ENCODE measurements around the gene ABCF2.

The ABCF2 gene

DNA sequence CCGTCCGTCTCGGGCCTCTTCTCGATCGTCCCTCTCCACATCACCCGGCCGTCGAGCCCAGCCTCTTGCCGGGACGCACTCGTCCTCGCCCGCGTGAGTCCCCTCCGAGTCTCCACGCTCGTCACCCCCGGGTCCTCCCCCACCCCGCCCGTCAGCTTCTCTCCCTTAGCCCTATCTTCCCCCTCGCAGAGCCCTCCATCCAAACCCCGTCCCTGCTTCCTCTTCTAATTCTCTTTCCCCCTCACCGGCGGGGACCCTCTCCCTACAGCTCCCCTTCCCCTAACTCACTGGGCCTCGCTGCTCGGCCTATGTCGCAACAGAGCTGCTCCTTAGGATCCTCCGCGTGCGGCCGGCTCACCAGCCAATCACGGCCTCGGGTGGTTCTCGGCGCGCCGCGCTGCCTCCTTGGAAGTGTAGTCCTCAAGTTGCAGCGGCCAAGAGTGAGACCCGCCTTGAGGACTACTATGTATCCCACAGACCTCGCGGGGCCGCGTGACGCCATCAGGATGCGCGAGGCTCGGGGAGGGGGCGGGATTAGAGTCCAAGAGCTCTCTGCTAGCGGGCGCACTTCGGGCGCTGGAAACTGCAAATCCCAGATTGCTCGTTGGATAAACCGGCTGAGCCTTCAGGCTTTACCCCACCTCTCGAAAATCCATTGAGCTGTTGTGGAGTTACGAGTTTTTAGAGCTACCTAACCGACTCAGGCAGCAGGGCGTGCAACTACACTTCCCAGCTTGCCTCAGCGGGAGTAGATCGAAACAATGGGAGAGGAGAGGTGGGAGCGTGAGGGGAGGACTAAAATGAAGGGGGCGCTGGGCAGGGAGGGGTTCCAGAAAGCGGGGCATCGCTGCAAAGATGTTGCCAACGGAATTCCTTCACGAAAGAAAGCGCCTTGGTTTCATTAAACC, at the start of gene ABCF2:
Gene ABCF2, minus strand, starts transcription at position 331 of the 908 bp plus-strand sequence. CDS start 747 bp downstream, outside the sequence.
- H3K4me3 ChIP-seq (ENCODE audit: low read depth, low read length): peak within 1 kb of the TSS; percentile 87
- TF ChIP-seq, protein P1, sequence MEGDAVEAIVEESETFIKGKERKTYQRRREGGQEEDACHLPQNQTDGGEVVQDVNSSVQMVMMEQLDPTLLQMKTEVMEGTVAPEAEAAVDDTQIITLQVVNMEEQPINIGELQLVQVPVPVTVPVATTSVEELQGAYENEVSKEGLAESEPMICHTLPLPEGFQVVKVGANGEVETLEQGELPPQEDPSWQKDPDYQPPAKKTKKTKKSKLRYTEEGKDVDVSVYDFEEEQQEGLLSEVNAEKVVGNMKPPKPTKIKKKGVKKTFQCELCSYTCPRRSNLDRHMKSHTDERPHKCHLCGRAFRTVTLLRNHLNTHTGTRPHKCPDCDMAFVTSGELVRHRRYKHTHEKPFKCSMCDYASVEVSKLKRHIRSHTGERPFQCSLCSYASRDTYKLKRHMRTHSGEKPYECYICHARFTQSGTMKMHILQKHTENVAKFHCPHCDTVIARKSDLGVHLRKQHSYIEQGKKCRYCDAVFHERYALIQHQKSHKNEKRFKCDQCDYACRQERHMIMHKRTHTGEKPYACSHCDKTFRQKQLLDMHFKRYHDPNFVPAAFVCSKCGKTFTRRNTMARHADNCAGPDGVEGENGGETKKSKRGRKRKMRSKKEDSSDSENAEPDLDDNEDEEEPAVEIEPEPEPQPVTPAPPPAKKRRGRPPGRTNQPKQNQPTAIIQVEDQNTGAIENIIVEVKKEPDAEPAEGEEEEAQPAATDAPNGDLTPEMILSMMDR (IDR thresholded peaks at IDR 0.05; ENCODE audit: borderline replicate concordance, insufficient read depth, low read depth, low read length): no peak

DNA sequence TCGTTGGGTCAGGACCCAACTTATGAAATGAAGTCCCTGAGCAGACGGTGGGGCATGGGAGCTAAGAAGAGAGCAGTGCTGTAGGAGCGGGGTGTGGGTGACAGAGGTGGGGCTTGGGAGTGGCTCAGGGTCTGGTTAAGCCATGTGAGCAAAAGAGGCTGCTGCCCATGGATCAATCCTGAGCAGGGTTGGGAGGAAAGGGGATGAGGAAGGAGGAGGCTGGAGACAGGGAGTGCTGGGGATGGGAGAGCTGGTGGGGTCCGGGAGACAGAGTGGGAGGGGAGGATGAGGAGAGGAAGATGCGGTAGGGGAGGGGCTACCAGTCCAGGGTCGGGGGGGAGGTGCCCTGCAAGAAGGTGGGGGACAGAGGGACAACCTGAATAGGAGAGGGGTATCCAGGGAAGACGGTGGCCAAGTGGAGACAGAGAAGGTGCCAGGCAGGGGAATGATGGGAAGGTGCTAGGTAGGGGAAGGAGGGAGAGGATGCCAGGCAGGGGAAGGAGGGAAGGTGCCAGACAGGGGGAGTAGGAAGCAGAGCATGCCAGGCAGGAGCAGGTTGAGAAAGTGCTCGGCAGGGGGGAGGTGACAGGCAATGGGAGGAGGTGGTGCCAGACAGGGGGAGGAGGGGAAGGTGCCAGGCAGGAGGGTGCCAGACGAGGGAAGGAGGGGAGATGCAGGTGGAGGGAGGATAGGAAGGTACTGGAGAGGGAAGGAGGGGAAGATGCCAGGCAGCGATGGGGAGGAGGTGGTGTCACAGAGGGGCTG, 49.0 kb upstream of the ABCF2 start:
- TF ChIP-seq, protein P1 (IDR thresholded peaks at IDR 0.05; ENCODE audit: borderline replicate concordance, insufficient read depth, low read depth, low read length): no peak
- H3K4me3 ChIP-seq (ENCODE audit: low read depth, low read length): no peak overlapping the region

DNA sequence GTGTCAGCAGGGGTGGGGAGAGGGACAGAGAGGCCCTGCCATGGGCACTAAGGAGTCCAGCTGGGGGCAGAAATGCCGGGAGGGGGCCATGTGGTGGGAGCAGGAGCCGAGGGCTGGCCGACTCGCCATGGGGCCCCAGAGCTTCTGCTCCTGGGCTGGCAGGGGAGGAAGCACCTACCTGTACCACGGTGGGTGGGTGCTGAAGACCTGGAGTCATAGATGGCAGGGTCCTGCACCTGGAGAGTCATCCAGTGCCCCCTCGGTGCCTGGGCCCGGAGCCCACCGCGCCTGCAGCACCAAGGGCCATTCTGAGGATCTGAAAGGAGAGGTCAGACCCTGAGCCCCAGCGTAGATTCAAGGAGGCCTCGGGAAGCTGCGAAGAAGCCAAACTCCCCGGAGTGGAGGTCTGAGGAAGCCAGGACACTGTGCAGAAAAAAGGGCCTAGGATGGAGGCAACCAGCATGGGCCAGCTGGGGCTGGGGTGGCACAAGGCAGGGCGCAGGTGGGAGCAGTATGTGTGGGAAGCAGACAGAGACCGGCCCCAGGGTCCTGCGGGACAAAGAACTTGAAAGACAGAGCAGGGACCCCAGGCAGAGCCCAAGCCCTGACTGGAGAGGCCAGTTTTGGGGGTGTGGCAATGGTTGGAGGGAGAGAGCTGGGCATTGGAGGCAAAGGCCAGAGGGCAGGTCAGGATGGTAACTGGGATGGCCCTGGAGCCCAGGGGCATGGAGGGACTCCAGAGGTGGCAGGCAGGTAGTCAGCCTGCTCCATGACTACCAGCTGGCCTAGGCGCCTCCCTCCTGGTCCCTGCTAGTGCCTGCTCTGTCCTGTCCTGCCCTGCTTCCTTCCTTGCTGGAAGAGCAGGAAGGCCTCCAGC, 48.2 kb upstream of the ABCF2 start:
- no peak overlapping the region for H3K4me3 ChIP-seq (ENCODE audit: low read depth, low read length)
- TF ChIP-seq, protein P1 (IDR thresholded peaks at IDR 0.05; ENCODE audit: borderline replicate concordance, insufficient read depth, low read depth, low read length): no peak

DNA sequence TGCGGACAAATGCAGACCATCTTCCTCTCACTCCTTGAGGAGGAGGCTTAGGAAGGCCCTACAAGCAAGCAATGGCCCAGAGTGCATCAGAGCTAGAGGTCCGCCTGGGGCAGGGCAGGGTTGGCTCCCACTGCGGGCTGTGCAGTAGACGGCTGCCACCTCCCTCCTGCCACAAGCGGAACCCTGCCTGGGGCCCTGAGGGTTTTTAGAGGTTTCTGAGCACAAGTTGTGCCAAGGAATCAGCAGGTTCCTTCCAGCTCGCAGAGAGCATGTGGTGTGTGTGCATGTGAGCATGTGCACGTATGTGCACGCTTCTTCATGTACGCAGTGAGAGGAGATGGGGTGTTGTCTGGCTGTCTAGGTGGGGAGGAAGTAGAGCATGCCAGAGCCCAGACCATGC, 47.4 kb upstream of the ABCF2 start:
- TF ChIP-seq, protein P1 (IDR thresholded peaks at IDR 0.05; ENCODE audit: borderline replicate concordance, insufficient read depth, low read depth, low read length): no peak

DNA sequence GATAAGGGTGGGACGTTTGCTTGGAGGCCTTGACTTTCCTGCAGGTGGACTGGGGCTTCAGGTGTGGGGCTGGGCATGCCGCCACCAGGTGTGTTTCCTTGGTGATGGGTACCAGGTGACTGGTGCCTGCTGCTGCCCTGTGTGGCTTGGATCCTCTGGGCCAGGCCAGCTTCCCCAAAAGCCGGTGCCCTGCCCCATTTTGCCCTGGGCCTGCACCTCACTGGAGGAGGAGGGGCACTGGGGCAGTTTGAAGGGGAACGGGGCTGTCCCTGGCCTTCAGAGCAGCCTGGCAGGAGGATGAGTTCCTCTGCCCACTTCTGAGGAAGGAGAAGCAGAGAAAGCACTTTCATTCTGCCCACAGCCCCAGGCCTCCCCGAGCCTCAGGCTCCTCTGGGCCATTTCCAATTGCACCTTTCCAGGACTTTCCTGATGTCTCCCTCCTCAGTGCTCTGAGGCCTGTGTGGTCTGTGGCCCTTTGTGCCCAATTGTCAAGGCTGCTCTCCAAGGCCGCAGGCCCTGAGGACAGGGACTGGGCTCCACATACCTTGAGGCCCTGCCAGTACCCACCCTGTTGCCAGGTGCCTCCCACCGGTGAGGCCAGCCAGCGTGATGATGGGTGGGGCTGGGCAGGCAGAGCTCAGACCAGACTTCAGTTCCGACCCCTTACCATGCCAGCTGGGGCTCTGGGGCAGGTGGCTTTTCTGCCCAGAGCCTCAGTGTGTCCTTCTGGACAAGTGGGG, 46.8 kb upstream of the ABCF2 start:
- TF ChIP-seq, protein P1 (IDR thresholded peaks at IDR 0.05; ENCODE audit: borderline replicate concordance, insufficient read depth, low read depth, low read length): no peak
- H3K4me3 ChIP-seq (ENCODE audit: low read depth, low read length): no peak overlapping the region

More for the DNA sequence above, 47.4 kb upstream of the ABCF2 start:
- no peak overlapping the region for H3K4me3 ChIP-seq (ENCODE audit: low read depth, low read length)

DNA sequence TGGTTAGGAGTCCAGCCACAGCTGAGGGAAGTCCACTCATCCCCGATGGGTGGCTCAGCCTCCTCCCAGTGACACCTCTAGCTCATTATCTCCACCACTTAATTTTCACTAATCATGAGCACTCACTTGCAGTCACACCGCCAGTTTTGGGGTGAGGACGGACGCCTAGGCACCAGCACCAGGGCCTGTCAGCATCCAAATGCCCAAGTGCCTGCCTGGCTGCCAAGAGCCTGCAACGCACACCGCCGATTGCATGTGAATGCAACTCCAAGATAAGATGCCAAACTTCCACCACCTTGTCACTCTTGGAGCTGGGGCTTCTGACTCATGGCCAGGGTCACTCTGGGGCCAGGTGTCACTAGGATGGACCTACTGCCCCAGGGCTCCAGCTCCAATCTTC, 45.9 kb upstream of the ABCF2 start:
- H3K4me3 ChIP-seq (ENCODE audit: low read depth, low read length): no peak overlapping the region
- TF ChIP-seq, protein P1 (IDR thresholded peaks at IDR 0.05; ENCODE audit: borderline replicate concordance, insufficient read depth, low read depth, low read length): no peak
